Measurements from ENCODE around the gene MIR17HG. TPM values are rescaled to one million over a fixed set of nuclear protein-coding genes. Genes with fewer than 3 reads are reported as not detected.
"Not testable (repeated sequence)": the region's sequence is repeated elsewhere in the genome, so short reads cannot be mapped to it uniquely, and the experiment has no call there.

The MIR17HG gene
- 9.1 and 9.8 TPM in 2 replicates for total RNA-seq (2014; rRNA removed; shearing (Covaris generic))
- polyA plus RNA-seq (2015; cell fraction: cytosol; rRNA removed), result 0.31 TPM in 1 of 2 replicates, not detected in the other
- 30.2 and 36.4 TPM in 2 replicates for polyA plus RNA-seq (2015; cell fraction: nucleus; rRNA removed)

GRCh38 chr13:91347202-91347995, at the start of gene MIR17HG:
Gene MIR17HG (plus strand): TSS chr13:91347687.
- in situ Hi-C loops (cut with HindIII; ENCODE audit: low pct_unique_long_range_greater_than_20kb, low sequenced_read_pairs), result no loop called here
- peak; percentile 92 for DNase-seq (ENCODE audit: low read depth, low spot score)

GRCh38 chr13:91298060-91298459, 49.4 kb upstream of the MIR17HG start:
- no peak for DNase-seq (ENCODE audit: low read depth, low spot score)
- in situ Hi-C loops (cut with HindIII; ENCODE audit: low pct_unique_long_range_greater_than_20kb, low sequenced_read_pairs), result no loop called here

DNA sequence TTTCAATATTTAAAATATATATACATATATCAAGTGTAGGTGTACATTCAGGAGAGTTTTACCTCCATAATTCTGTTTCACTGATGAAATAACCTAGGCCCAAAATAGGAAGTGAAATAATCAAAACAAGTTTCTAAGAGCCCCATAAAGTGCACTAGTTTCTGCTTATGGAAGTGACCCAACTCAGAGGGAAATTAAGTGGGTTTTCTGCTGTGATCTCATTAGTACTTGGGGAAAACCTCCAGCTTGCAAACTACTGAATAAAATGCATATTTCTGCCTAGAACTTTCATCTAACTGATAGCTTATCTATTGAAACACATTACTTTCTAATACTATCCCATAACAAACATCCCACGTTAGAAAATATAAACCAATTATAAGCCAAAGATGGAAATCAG, 45.4 kb upstream of the MIR17HG start:
- DNase-seq (ENCODE audit: low read depth, low spot score), result no peak
- in situ Hi-C loops (cut with HindIII; ENCODE audit: low pct_unique_long_range_greater_than_20kb, low sequenced_read_pairs), result no loop called here

GRCh38 chr13:91303031-91303430, 44.5 kb upstream of the MIR17HG start:
- DNase-seq (ENCODE audit: low read depth, low spot score), result no peak
- in situ Hi-C loops (cut with HindIII; ENCODE audit: low pct_unique_long_range_greater_than_20kb, low sequenced_read_pairs), result no loop called here

- peak; percentile 36 for DNase-seq (ENCODE audit: low read depth, low spot score)
- in situ Hi-C loops (cut with HindIII; ENCODE audit: low pct_unique_long_range_greater_than_20kb, low sequenced_read_pairs), result no loop called here
Measured at GRCh38 chr13:91304741-91305140, 42.7 kb upstream of the MIR17HG start.

DNA sequence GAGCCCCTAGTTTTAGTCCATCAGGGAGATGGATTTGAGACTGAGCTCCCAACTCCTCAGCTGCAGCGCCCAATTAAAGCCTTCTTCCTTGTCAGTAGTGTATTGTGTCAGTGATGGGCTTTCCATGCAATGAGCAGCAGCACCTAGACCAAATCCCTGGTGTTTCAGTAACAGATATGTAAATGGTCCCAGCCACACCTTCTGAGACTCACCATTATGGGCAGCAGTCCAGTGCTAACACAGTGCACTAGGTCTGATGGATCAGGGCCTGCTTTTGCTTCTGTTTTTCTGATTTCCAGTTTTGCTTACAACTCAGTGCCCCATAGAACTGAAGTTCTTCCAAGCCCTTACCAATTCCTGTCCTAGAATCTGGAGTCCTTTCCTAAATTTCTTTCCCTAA, 41.8 kb upstream of the MIR17HG start:
- no peak for DNase-seq (ENCODE audit: low read depth, low spot score)
- in situ Hi-C loops (cut with HindIII; ENCODE audit: low pct_unique_long_range_greater_than_20kb, low sequenced_read_pairs), result no loop called here

GRCh38 chr13:91307887-91308286, 39.6 kb upstream of the MIR17HG start:
- DNase-seq (ENCODE audit: low read depth, low spot score), result no peak
- in situ Hi-C loops (cut with HindIII; ENCODE audit: low pct_unique_long_range_greater_than_20kb, low sequenced_read_pairs), result no loop called here

DNA sequence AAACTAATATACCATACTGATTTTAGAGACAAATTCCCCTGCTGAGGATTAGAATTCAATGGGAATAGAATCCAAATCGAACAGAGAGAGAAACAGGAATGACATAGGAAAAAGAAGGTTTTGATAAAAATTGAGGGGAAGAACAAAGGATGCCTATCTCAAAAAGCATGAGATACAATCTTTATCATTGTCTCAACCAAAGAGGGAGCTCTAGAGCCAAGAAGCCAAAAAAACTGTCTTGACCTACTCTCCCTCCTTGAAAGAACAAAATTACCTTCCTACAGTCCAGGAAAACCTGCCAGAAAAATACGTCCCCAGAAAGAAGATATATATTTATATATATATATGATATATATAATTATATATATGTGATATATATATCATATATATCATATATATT, 39.2 kb upstream of the MIR17HG start:
- in situ Hi-C loops (cut with HindIII; ENCODE audit: low pct_unique_long_range_greater_than_20kb, low sequenced_read_pairs), result no loop called here
- peak; percentile 66 for DNase-seq (ENCODE audit: low read depth, low spot score)

DNA sequence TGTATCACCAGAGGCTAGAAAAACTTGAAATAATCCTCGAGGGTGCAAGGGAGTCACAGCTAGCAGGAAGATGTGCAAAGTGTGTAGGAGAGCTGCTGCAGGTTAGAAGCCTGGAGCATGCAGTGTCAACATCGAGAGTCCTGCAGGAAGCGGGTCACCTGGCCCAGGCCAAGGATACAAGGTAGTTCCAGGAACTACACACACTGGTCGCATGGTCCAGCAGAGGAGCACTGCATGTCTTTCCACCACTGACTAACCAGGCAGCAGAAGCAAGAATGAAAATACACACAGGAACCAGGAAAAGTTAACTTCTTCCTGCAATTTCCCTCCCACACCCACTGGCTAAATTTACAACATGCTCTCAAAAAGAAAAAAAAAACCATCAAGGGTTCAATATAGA, 36.0 kb upstream of the MIR17HG start:
- no peak for DNase-seq (ENCODE audit: low read depth, low spot score)
- in situ Hi-C loops (cut with HindIII; ENCODE audit: low pct_unique_long_range_greater_than_20kb, low sequenced_read_pairs), result no loop called here

DNA sequence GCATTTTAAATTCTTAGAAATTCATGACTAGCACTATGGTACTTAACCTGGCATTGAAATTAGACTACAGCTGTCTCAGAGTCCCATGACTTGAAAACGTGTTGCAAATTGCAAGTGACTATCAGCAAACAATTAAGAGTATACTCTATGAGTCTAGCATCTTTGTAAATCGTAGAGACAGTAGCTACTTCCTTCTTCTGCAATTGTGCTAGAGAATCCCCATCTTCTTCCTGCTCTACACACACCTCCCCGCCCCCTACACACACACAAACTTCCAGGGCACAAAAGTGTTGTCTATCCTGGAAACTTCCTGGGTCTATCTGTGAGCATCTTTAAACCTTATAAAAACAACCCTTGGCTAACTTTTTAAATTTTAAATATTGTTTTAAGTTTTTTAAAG, 35.2 kb upstream of the MIR17HG start:
- in situ Hi-C loops (cut with HindIII; ENCODE audit: low pct_unique_long_range_greater_than_20kb, low sequenced_read_pairs), result no loop called here
- DNase-seq (ENCODE audit: low read depth, low spot score), result no peak

DNA sequence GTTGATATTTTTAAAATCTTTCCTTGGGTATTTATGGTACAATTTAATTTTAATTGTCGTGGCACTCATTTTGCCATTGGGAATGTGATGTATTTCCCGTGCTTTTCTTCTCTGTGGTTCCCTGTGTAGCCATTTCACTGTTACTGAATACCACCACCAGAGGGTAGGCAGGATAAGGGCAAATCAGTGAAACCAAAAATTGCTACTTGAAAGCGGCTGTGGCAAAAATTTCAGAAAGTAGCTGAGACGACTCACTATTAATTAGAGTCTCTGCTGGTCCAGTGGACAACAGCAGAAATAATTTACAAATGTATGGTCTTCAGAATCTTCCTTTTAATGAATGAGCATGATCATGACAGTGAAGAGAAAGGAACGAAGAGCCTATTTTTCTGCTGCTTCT, 34.4 kb upstream of the MIR17HG start:
- in situ Hi-C loops (cut with HindIII; ENCODE audit: low pct_unique_long_range_greater_than_20kb, low sequenced_read_pairs), result no loop called here

DNA sequence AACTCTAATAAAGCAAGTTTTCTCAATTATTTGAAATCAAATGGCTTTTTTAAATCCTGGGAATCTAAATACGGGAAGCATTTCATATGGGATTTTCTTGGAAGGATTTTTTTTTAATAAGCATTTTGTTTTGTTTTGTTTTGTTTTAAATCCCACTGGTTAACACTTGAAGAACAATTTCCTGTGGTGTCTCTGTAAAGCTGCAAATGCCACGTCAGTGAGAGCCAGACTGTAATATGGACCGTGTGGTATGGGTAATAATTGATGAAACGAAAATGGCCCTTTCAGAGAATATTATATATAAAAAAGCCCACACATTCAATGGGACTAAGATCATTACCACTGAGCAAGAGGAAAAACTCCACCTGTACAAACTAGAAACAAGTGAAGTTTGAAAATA, 33.9 kb upstream of the MIR17HG start:
- no peak for DNase-seq (ENCODE audit: low read depth, low spot score)
- in situ Hi-C loops (cut with HindIII; ENCODE audit: low pct_unique_long_range_greater_than_20kb, low sequenced_read_pairs), result no loop called here

More for the DNA sequence above, 34.4 kb upstream of the MIR17HG start:
- DNase-seq (ENCODE audit: low read depth, low spot score), result peak; percentile 78

DNA sequence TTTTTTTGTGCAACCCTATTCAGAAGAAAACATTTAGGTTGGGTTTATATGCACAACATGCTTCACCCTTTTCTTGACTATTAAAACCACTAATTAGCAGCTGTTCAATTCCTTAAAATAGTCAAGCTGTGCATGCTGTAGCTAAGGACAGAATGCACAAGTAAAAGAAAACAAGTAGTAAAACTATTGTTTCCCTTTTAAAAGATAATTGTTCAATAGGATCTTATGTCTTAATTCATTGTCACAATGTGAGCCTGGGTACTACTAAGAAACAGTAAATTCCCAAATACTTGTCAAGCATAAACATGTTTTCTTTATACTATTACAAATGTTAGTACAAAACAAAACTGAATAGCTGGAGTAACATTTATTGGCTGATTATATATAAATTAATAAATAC, 32.6 kb upstream of the MIR17HG start:
- in situ Hi-C loops (cut with HindIII; ENCODE audit: low pct_unique_long_range_greater_than_20kb, low sequenced_read_pairs), result no loop called here
- no peak for DNase-seq (ENCODE audit: low read depth, low spot score)

GRCh38 chr13:91318886-91319285, 28.6 kb upstream of the MIR17HG start:
- in situ Hi-C loops (cut with HindIII; ENCODE audit: low pct_unique_long_range_greater_than_20kb, low sequenced_read_pairs), result no loop called here
- no peak for DNase-seq (ENCODE audit: low read depth, low spot score)

DNA sequence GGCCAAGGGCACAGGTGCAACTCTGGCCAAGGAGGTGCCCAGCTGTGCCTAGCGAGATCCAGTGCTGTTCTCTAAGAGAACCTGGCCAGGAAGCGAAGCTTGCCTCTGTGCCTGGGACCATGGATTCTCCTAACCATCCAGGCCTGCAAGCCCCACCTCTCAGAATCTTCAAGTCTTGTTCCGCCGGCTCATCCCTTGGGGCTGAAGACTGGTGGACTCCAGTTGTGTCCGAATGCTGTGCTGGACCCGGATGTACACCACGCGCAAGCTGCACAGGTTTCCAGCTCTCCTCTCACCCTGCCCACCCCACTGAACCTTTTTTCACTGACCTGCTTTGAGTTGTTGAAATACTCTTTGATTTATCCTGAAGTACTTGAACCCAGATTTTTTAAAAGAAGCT, 27.5 kb upstream of the MIR17HG start:
- in situ Hi-C loops (cut with HindIII; ENCODE audit: low pct_unique_long_range_greater_than_20kb, low sequenced_read_pairs), result no loop called here
- no peak for DNase-seq (ENCODE audit: low read depth, low spot score)

DNA sequence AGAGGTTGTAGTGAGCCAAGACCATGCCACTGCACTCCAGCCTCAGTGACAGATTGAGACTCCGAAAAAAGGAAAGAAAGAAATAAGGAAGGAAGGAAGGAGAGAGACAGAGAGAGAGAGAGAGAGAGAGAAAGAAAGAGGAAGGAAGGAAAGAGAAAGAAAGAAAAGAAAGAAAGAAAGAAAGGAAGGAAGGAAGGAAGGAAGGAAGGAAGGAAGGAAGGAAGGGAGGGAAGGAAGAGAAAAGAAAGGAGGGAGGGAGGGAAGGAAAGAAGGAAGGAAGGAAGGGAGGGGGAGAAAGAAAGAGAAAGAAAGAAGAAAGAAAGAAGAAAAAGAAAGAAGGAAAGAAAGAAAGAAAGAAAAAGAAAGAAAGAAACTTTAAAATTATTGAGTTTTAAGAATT, 26.5 kb upstream of the MIR17HG start:
- not testable (repeated sequence) for DNase-seq (ENCODE audit: low read depth, low spot score)

GRCh38 chr13:91323349-91323748, 24.1 kb upstream of the MIR17HG start:
- DNase-seq (ENCODE audit: low read depth, low spot score), result no peak
- in situ Hi-C loops (cut with HindIII; ENCODE audit: low pct_unique_long_range_greater_than_20kb, low sequenced_read_pairs), result no loop called here

More for the DNA sequence above, 26.5 kb upstream of the MIR17HG start:
- in situ Hi-C loops (cut with HindIII; ENCODE audit: low pct_unique_long_range_greater_than_20kb, low sequenced_read_pairs), result not testable (repeated sequence)

GRCh38 chr13:91326146-91326545, 21.3 kb upstream of the MIR17HG start:
- DNase-seq (ENCODE audit: low read depth, low spot score), result no peak
- in situ Hi-C loops (cut with HindIII; ENCODE audit: low pct_unique_long_range_greater_than_20kb, low sequenced_read_pairs), result no loop called here

DNA sequence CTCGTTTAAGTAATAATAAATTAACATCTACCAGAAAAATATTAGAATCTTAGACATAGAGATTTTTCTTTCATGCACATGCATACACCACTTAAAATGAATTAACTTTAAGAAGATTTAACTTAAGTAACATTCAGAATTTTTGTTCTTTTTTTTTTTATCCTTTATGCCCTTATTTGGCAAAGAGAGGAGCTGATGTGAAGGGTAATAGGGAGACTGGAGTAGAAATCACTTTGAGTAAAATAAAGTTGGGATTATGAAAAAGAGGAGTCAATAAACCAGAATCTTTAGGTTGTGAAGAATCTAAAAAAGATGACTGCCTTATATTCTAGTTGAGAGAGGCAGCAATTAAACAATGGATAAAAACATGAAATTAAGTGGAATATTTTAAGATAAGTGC, 18.8 kb upstream of the MIR17HG start:
- in situ Hi-C loops (cut with HindIII; ENCODE audit: low pct_unique_long_range_greater_than_20kb, low sequenced_read_pairs), result no loop called here
- no peak for DNase-seq (ENCODE audit: low read depth, low spot score)
